IMR-90 (cell line): ENCODE data around the gene PPP2R1A. TPM values are rescaled to one million over a fixed set of nuclear protein-coding genes. Genes with fewer than 3 reads are reported as not detected.

Experiments used
- ATAC-seq: fragments of 200-7000 bp; cut with Tn5 transposase; 2 replicates; pipeline ENCODE4 v1.9.1; 2020; ENCODE audit warnings: low read depth, mild to moderate bottlenecking, moderate library complexity
- BruUV-seq: library from RNA; stranded (reverse); fragments of 400-500 nt; replicated peaks from 2 replicates; lab custom pipeline; 2021; lab: Mats Ljungman, UMichigan
- CTCF ChIA-PET: fragments of 300-600 bp; formaldehyde crosslinking; extraction: SDS; loops from one replicate; lab custom pipeline; 2021; ENCODE audit warnings: antibody characterized with exemption; lab: Yijun Ruan, JAX
- POLR2A ChIA-PET: fragments of 300-600 bp; sonication (Branson Sonifier 250); formaldehyde crosslinking; loops from one replicate; lab custom pipeline; 2022; ENCODE audit warnings: antibody characterized with exemption; ENCODE audit not compliant: unreplicated experiment; lab: Charles Lee
- DNase-seq: peaks from one replicate; pipeline ENCODE4 v3.0.0; 2013
- H2AFZ ChIP-seq: replicated peaks from 2 replicates; pipeline ENCODE3; 2013; ENCODE audit warnings: low read length, mild to moderate bottlenecking; ENCODE audit not compliant: poor library complexity
- H2AK5ac ChIP-seq: 2 replicates; pipeline ENCODE4 v1.6.1; 2013; ENCODE audit warnings: low read depth, low read length, inconsistent platforms
- H2AK9ac ChIP-seq: replicated peaks from 2 replicates; pipeline ENCODE3; 2013; ENCODE audit warnings: mild to moderate bottlenecking, low read depth, low read length, moderate library complexity; ENCODE audit not compliant: poor library complexity
- H2BK120ac ChIP-seq: 2 replicates; pipeline ENCODE4 v1.6.1; 2013; ENCODE audit warnings: low read depth, low read length, inconsistent platforms
- H2BK15ac ChIP-seq: 3 replicates; pipeline ENCODE4 v1.6.1; 2013; ENCODE audit warnings: low read depth, low read length, inconsistent platforms
- H2BK20ac ChIP-seq: 2 replicates; pipeline ENCODE4 v1.6.1; 2013; ENCODE audit warnings: low read depth, mild to moderate bottlenecking, inconsistent platforms, low read length, moderate library complexity
- H2BK5ac ChIP-seq: 2 replicates; pipeline ENCODE4 v1.6.1; 2013; ENCODE audit warnings: mild to moderate bottlenecking, low read depth, low read length, inconsistent platforms; ENCODE audit not compliant: poor library complexity, severe bottlenecking
- H3K14ac ChIP-seq: replicated peaks from 2 replicates; pipeline ENCODE4 v1.6.1; 2013; ENCODE audit warnings: low read depth, low read length, inconsistent platforms
- H3K18ac ChIP-seq: 2 replicates; pipeline ENCODE4 v1.6.1; 2013; ENCODE audit warnings: low read depth, low read length, control low read depth
- H3K23ac ChIP-seq: 2 replicates; pipeline ENCODE4 v1.6.1; 2013; ENCODE audit warnings: low read depth, low read length, inconsistent platforms
- H3K27ac ChIP-seq: 2 replicates; pipeline ENCODE4 v1.5.1; 2013; ENCODE audit warnings: mild to moderate bottlenecking, control low read depth, low read length; ENCODE audit not compliant: insufficient read depth
- H3K27me3 ChIP-seq: 2 replicates; pipeline ENCODE4 v1.6.1; 2013; ENCODE audit warnings: low read length; ENCODE audit not compliant: control insufficient read depth, insufficient read depth
- H3K36me3 ChIP-seq: 2 replicates; pipeline ENCODE4 v1.6.1; 2013; ENCODE audit warnings: low read length, mixed read lengths; ENCODE audit not compliant: control insufficient read depth, insufficient read depth
- H3K4ac ChIP-seq: 2 replicates; pipeline ENCODE4 v1.6.1; 2013; ENCODE audit warnings: low read depth, low read length, inconsistent platforms
- H3K4me1 ChIP-seq: 2 replicates; pipeline ENCODE4 v1.6.1; 2013; ENCODE audit warnings: low read length, mixed read lengths; ENCODE audit not compliant: control insufficient read depth, insufficient read depth
- H3K4me2 ChIP-seq: 2 replicates; pipeline ENCODE4 v1.6.1; 2013; ENCODE audit warnings: low read depth, mild to moderate bottlenecking, control low read depth, low read length, moderate library complexity
- H3K4me3 ChIP-seq: 2 replicates; pipeline ENCODE4 v1.5.1; 2013; ENCODE audit warnings: low read depth, mild to moderate bottlenecking, control low read depth, low read length, moderate library complexity; ENCODE audit not compliant: insufficient read depth
- H3K56ac ChIP-seq: 2 replicates; pipeline ENCODE4 v1.6.1; 2013; ENCODE audit warnings: low read length, inconsistent platforms; ENCODE audit not compliant: insufficient read depth; ENCODE audit errors: extremely low read depth
- H3K79me1 ChIP-seq, 2 experiments: 2 replicates each; pipeline ENCODE4 v1.6.1; 2013; ENCODE audit warnings: low read length in 2 of 2, inconsistent platforms in 1 of 2, low read depth in 1 of 2
- H3K9ac ChIP-seq: 2 replicates; pipeline ENCODE4 v1.6.1; 2013; ENCODE audit warnings: low read depth, low read length, control low read depth
- H3K9me1 ChIP-seq: 2 replicates; pipeline ENCODE4 v1.6.1; 2013; ENCODE audit warnings: low read length, inconsistent platforms; ENCODE audit not compliant: insufficient read depth
- H3K9me3 ChIP-seq: 2 replicates; pipeline ENCODE4 v1.6.1; 2013; ENCODE audit warnings: low read length; ENCODE audit not compliant: control insufficient read depth, insufficient read depth
- H4K20me1 ChIP-seq: 2 replicates; pipeline ENCODE4 v1.6.1; 2013; ENCODE audit warnings: low read length, inconsistent platforms; ENCODE audit not compliant: insufficient read depth
- H4K5ac ChIP-seq: 2 replicates; pipeline ENCODE4 v1.6.1; 2013; ENCODE audit warnings: mild to moderate bottlenecking, low read depth, low read length, control low read depth
- H4K8ac ChIP-seq, 2 experiments: 2 replicates each; pipeline ENCODE4 v1.6.1; 2013; ENCODE audit warnings: low read depth in 2 of 2, low read length in 2 of 2, control low read depth in 1 of 2, inconsistent platforms in 1 of 2
- H4K91ac ChIP-seq: 2 replicates; pipeline ENCODE4 v1.6.1; 2013; ENCODE audit warnings: low read depth, low read length, inconsistent platforms; ENCODE audit not compliant: insufficient read depth
- CEBPB ChIP-seq: IDR thresholded peaks from 2 replicates; pipeline ENCODE4 v1.6.1; 2012; ENCODE audit warnings: low read depth, low read length, improper control_type of control experiment
- CHD1 ChIP-seq: IDR thresholded peaks from 2 replicates; pipeline ENCODE4 v1.6.1; 2012; ENCODE audit warnings: low read depth, low read length, improper control_type of control experiment
- CTCF ChIP-seq: conservative IDR thresholded peaks from 2 replicates; pipeline ENCODE4 v1.5.1; 2012; ENCODE audit warnings: mild to moderate bottlenecking, low read depth, low read length, improper control_type of control experiment
- FOS ChIP-seq: fragments of 150-350 bp; IDR thresholded peaks from 2 replicates; pipeline ENCODE4 v1.6.1; 2016; ENCODE audit warnings: low read depth, low read length
- MAFK ChIP-seq: IDR thresholded peaks from 2 replicates; pipeline ENCODE4 v1.6.1; 2012; ENCODE audit warnings: low read depth, low read length, improper control_type of control experiment
- MAZ ChIP-seq: IDR thresholded peaks from 2 replicates; pipeline ENCODE4 v1.6.1; 2012; ENCODE audit warnings: low read depth, mild to moderate bottlenecking, low read length, improper control_type of control experiment, moderate library complexity, borderline replicate concordance
- NFE2L2 ChIP-seq: fragments of 150-350 bp; IDR thresholded peaks from 2 replicates; pipeline ENCODE4 v1.6.1; 2016; ENCODE audit warnings: low read depth, mild to moderate bottlenecking, low read length
- POLR2A ChIP-seq: IDR thresholded peaks from 2 replicates; pipeline ENCODE4 v1.6.1; 2012; ENCODE audit warnings: mild to moderate bottlenecking, low read depth, low read length
- RAD21 ChIP-seq: IDR thresholded peaks from 2 replicates; pipeline ENCODE4 v1.6.1; 2012; ENCODE audit warnings: low read length, improper control_type of control experiment
- RCOR1 ChIP-seq: IDR thresholded peaks from 2 replicates; pipeline ENCODE4 v1.6.1; 2012; ENCODE audit warnings: mild to moderate bottlenecking, low read length, improper control_type of control experiment; ENCODE audit not compliant: insufficient replicate concordance
- RFX5 ChIP-seq: IDR thresholded peaks from 2 replicates; pipeline ENCODE4 v1.8.0; 2012; ENCODE audit warnings: low read depth, mild to moderate bottlenecking, low read length, moderate library complexity
- WGBS, 2 experiments: methylation state at CpG; one replicate each; pipeline versions ENCODE4 v1.1.5 to v1.1.7; 2013; ENCODE audit warnings: missing lambda C conversion rate in 2 of 2; ENCODE audit not compliant: insufficient read length in 1 of 2; ENCODE audit errors: extremely low coverage in 2 of 2; 5-methylcytosine and 5-hydroxymethylcytosine counted together
- dilution Hi-C: fragments of 300-500 bp; cut with HindIII; formaldehyde crosslinking; loops from one replicate; pipeline ENCODE4 v1.14.3; 2018; ENCODE audit warnings: low sequenced_read_pairs; ENCODE audit not compliant: unreplicated experiment
- in situ Hi-C: fragments of 300-500 bp; cut with MboI; formaldehyde crosslinking; loops from 3 replicates; pipeline ENCODE4 v1.14.3; 2019; ENCODE audit warnings: low sequenced_read_pairs, inconsistent platforms, mixed read lengths
- intact Hi-C: fragments of 100-400 bp; cut with micrococcal nuclease; formaldehyde crosslinking; loops from 2 replicates; pipeline ENCODE4 v1.10.0; 2022
- polyA plus RNA-seq, 3 experiments: library from polyadenylated mRNA; depleted of rRNA; stranded (reverse); fragments of >200 nt; gene quantifications; 2 replicates each; pipeline ENCODE4 v1.2.3, GENCODE V29; 2012; ENCODE audit warnings: low replicate concordance in 1 of 3
- total RNA-seq: library from RNA; depleted of rRNA; stranded (reverse); fragments of >200 nt; gene quantifications from 2 replicates; pipeline ENCODE4 v1.2.3, GENCODE V29; 2012
- TF ChIP-seq, protein P1 (sequence below): fragments of 150-350 bp; IDR thresholded peaks from 2 replicates; pipeline ENCODE4 v1.6.1; 2016; ENCODE audit warnings: low read depth, mild to moderate bottlenecking, low read length, moderate library complexity, borderline replicate concordance
- TF ChIP-seq, protein P2 (sequence below): fragments of 150-350 bp; IDR thresholded peaks from 2 replicates; pipeline ENCODE4 v1.6.1; 2017; ENCODE audit warnings: mild to moderate bottlenecking, antibody characterized with exemption, low read length, low read depth

The PPP2R1A gene
- total and polyA plus RNA-seq, 2 of the 4 experiments (the other 2 are of a cell fraction), result 173 to 250 TPM

- no peak overlapping the region for H2BK5ac ChIP-seq
- H3K79me1 ChIP-seq, result peaks cover 11 to 53% of the 10 kb centered on the region in 2 experiments
- no peak overlapping the region; the same call in 1 of the 2 replicates for H3K4me2 ChIP-seq
- peaks cover 31% of the 10 kb centered on the region for H3K36me3 ChIP-seq
- H3K27me3 ChIP-seq, result no peaks in the 10 kb centered on the region
- DNase-seq, result no peak
- no TSS peak for BruUV-seq
- no peak overlapping the region for H2AK9ac ChIP-seq
- no peak overlapping the region for H4K91ac ChIP-seq
- H3K23ac ChIP-seq, result no peak overlapping the region
- peaks cover 39% of the 10 kb centered on the region for H4K20me1 ChIP-seq
- intact Hi-C loops (no loop called here), in situ Hi-C loops (no loop called here), dilution Hi-C loops (no loop called here)
- no peak overlapping the region for H3K4me3 ChIP-seq
- WGBS, 2 experiments, result no CpG with 5 or more reads among the region's 2 CpGs
- no peak overlapping the region for H3K18ac ChIP-seq
- H3K9me3 ChIP-seq, result no peaks in the 10 kb centered on the region
- no peak overlapping the region for H3K9ac ChIP-seq
- POLR2A ChIA-PET, result no interaction called here
- 0 out of 2 replicates have a peak, but pooled peaks cover 4% of the 10 kb centered on the region for H3K9me1 ChIP-seq
- no peak overlapping the region for H2BK20ac ChIP-seq
- H3K56ac ChIP-seq, result no peak overlapping the region
- no peak overlapping the region for H4K5ac ChIP-seq
- peaks cover 21% of the 10 kb centered on the region for H3K4me1 ChIP-seq
- CTCF ChIA-PET, result no interaction called here
- no peak for ATAC-seq
- no peak overlapping the region for H2BK120ac ChIP-seq
- H3K4ac ChIP-seq, result no peak overlapping the region
- TF ChIP-seq RCOR1 (no peak), MAZ (no peak), RFX5 (no peak), CTCF (no peak), POLR2A (no peak), MAFK (no peak), CEBPB (no peak), FOS (no peak), NFE2L2 (no peak), CHD1 (no peak), RAD21 (no peak)
- TF ChIP-seq, protein P1, sequence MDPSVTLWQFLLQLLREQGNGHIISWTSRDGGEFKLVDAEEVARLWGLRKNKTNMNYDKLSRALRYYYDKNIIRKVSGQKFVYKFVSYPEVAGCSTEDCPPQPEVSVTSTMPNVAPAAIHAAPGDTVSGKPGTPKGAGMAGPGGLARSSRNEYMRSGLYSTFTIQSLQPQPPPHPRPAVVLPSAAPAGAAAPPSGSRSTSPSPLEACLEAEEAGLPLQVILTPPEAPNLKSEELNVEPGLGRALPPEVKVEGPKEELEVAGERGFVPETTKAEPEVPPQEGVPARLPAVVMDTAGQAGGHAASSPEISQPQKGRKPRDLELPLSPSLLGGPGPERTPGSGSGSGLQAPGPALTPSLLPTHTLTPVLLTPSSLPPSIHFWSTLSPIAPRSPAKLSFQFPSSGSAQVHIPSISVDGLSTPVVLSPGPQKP, result no peak
- TF ChIP-seq, protein P2, sequence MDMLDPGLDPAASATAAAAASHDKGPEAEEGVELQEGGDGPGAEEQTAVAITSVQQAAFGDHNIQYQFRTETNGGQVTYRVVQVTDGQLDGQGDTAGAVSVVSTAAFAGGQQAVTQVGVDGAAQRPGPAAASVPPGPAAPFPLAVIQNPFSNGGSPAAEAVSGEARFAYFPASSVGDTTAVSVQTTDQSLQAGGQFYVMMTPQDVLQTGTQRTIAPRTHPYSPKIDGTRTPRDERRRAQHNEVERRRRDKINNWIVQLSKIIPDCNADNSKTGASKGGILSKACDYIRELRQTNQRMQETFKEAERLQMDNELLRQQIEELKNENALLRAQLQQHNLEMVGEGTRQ, result no peak
- H2AK5ac ChIP-seq, result no peak overlapping the region
- no peak overlapping the region for H2AFZ ChIP-seq
- no peak overlapping the region for H2BK15ac ChIP-seq
- H3K14ac ChIP-seq, result no peak overlapping the region
- H3K27ac ChIP-seq, result no peak overlapping the region
- no peak overlapping the region for H4K8ac ChIP-seq
Measured at GRCh38 chr19:52191951-52192350, 2.1 kb downstream of the PPP2R1A start.
